ENCODE data around the gene IFNK. TPM values are rescaled to one million over a fixed set of nuclear protein-coding genes. Genes with fewer than 3 reads are reported as not detected.

The IFNK gene
- polyA plus RNA-seq, 2 of the 4 experiments (the other 2 are of a cell fraction) = not detected

DNA sequence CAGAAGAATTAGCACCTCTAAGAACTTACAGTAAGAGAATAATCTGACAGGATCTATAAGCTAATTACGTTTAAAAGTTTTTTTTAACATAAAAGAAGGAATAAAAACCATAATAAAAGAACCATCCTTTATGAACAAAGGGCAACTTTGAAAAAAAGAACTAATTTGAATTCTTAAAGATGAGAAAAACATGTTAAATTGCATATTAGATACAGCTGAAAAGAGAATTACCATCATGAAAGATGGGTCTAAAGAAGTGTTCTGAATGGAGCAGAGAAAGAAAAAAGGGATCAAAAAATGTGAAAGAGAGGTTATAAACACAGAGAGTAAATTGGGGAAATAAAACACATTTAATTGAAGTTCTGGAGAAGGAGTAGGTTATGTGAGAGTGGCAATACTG is 45.8 kb upstream of the IFNK start:
- Histone ChIP-seq H3K4me2 (no peak overlapping the region), H3K27ac (no peak overlapping the region), H3K4me1 (no peaks in the 10 kb centered on the region), H3K4me3 (no peak overlapping the region), H3K9me3 (peaks cover 3% of the 10 kb centered on the region; the same call in 1 of the 3 replicates)
- ChIA-PET POLR2A (no interaction called here), CTCF (interaction anchor here (1.1 to 2.0 kb wide), 3 partner anchors 9 to 145 kb away, joined by 4 to 10 read pairs (median 4); no protein-coding TSS in a partner anchor)
- 14% methylated on average over 1 of the region's 1 CpG for WGBS (ENCODE audit: missing lambda C conversion rate)
- TF ChIP-seq CHD4 (IDR thresholded peaks at IDR 0.05; ENCODE audit: borderline replicate concordance) (no peak), ZNF302 (CRISPR knock-in tag; IDR thresholded peaks at IDR 0.05) (no peak), MAZ (IDR thresholded peaks at IDR 0.05; ENCODE audit: borderline replicate concordance, low read depth, low read length) (no peak), RARB (CRISPR knock-in tag; IDR thresholded peaks at IDR 0.05) (no peak), RCOR1 (IDR thresholded peaks at IDR 0.05; ENCODE audit: low read depth, low read length) (no peak)
- TF ChIP-seq, protein P1, sequence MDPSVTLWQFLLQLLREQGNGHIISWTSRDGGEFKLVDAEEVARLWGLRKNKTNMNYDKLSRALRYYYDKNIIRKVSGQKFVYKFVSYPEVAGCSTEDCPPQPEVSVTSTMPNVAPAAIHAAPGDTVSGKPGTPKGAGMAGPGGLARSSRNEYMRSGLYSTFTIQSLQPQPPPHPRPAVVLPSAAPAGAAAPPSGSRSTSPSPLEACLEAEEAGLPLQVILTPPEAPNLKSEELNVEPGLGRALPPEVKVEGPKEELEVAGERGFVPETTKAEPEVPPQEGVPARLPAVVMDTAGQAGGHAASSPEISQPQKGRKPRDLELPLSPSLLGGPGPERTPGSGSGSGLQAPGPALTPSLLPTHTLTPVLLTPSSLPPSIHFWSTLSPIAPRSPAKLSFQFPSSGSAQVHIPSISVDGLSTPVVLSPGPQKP (IDR thresholded peaks at IDR 0.05; ENCODE audit: low read depth, low read length) = no peak
- no peak for FAIRE-seq
- ATAC-seq = no peak
- no peak for DNase-seq (ENCODE audit: low read depth in 1 of 2, low spot score in 1 of 2)

DNA sequence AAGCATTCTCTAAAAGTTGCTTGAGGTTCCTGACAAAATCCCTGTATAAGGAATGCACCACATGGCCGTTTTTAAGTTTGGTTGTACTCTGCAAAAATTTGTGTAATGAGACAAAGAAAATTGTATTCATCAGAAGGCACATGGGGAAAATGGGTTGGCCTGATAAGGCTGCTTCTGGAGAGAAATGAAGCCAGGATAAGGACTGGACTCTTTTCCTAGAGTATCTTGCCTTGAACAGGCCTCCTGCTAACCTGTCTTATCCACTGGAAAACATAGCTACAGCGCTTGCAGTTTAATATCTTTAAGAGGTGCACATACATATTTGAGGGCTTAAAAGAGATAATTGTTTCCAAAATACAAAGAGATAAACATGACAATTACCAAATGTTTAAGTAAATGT is 41.4 kb upstream of the IFNK start:
- TF ChIP-seq KDM1A (IDR thresholded peaks at IDR 0.05; ENCODE audit: low read depth) = no peak
- TF ChIP-seq POLR2A (IDR thresholded peaks at IDR 0.05; ENCODE audit: low read length) = no peak
- TF ChIP-seq HDAC2 (IDR thresholded peaks at IDR 0.05) = no peak
- no peak for TF ChIP-seq HOXB5 (CRISPR knock-in tag; IDR thresholded peaks at IDR 0.05)
- no peak for TF ChIP-seq EP300 (IDR thresholded peaks at IDR 0.05)
- TF ChIP-seq FOSL2 (IDR thresholded peaks at IDR 0.05) = no peak
- TF ChIP-seq FOSL2 (CRISPR knock-in tag; IDR thresholded peaks at IDR 0.05) = no peak
- no peak for TF ChIP-seq CHD2 (IDR thresholded peaks at IDR 0.05; ENCODE audit: low read length, partially characterized antibody)
- no peak for TF ChIP-seq MAFK (IDR thresholded peaks at IDR 0.05; ENCODE audit: partially characterized antibody)
- TF ChIP-seq ZFP36 (IDR thresholded peaks at IDR 0.05; ENCODE audit: borderline replicate concordance, partially characterized antibody) = no peak
- TF ChIP-seq KDM5A (IDR thresholded peaks at IDR 0.05) = no peak
- TF ChIP-seq, protein P2, sequence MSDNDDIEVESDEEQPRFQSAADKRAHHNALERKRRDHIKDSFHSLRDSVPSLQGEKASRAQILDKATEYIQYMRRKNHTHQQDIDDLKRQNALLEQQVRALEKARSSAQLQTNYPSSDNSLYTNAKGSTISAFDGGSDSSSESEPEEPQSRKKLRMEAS (IDR thresholded peaks at IDR 0.05) = no peak
- TF ChIP-seq FOXS1 (CRISPR knock-in tag; IDR thresholded peaks at IDR 0.05) = no peak
- TF ChIP-seq, protein P3, sequence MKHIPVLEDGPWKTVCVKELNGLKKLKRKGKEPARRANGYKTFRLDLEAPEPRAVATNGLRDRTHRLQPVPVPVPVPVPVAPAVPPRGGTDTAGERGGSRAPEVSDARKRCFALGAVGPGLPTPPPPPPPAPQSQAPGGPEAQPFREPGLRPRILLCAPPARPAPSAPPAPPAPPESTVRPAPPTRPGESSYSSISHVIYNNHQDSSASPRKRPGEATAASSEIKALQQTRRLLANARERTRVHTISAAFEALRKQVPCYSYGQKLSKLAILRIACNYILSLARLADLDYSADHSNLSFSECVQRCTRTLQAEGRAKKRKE (CRISPR knock-in tag; IDR thresholded peaks at IDR 0.05; ENCODE audit: low read depth) = no peak
- TF ChIP-seq, protein P4, sequence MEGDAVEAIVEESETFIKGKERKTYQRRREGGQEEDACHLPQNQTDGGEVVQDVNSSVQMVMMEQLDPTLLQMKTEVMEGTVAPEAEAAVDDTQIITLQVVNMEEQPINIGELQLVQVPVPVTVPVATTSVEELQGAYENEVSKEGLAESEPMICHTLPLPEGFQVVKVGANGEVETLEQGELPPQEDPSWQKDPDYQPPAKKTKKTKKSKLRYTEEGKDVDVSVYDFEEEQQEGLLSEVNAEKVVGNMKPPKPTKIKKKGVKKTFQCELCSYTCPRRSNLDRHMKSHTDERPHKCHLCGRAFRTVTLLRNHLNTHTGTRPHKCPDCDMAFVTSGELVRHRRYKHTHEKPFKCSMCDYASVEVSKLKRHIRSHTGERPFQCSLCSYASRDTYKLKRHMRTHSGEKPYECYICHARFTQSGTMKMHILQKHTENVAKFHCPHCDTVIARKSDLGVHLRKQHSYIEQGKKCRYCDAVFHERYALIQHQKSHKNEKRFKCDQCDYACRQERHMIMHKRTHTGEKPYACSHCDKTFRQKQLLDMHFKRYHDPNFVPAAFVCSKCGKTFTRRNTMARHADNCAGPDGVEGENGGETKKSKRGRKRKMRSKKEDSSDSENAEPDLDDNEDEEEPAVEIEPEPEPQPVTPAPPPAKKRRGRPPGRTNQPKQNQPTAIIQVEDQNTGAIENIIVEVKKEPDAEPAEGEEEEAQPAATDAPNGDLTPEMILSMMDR (IDR thresholded peaks at IDR 0.05) = no peak
- TF ChIP-seq CHD4 (IDR thresholded peaks at IDR 0.05; ENCODE audit: borderline replicate concordance) = no peak
- TF ChIP-seq, protein P5, sequence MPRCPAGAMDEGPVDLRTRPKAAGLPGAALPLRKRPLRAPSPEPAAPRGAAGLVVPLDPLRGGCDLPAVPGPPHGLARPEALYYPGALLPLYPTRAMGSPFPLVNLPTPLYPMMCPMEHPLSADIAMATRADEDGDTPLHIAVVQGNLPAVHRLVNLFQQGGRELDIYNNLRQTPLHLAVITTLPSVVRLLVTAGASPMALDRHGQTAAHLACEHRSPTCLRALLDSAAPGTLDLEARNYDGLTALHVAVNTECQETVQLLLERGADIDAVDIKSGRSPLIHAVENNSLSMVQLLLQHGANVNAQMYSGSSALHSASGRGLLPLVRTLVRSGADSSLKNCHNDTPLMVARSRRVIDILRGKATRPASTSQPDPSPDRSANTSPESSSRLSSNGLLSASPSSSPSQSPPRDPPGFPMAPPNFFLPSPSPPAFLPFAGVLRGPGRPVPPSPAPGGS (IDR thresholded peaks at IDR 0.05) = no peak
- Histone ChIP-seq H3K27ac (no peak overlapping the region), H3K4me3 (no peak overlapping the region), H3K4me2 (no peak overlapping the region), H3K9me3 (peaks cover 3% of the 10 kb centered on the region; the same call in 1 of the 3 replicates), H3K4me1 (no peaks in the 10 kb centered on the region)
- no peak for FAIRE-seq
- DNase-seq (ENCODE audit: low read depth in 1 of 2, low spot score in 1 of 2) = no peak
- ChIA-PET POLR2A (no interaction called here), CTCF (interaction anchor here (0.7 to 1.2 kb wide), 2 partner anchors 26 to 66 kb away, joined by 3 to 4 read pairs; no protein-coding TSS in a partner anchor)
- ATAC-seq = no peak
- WGBS (ENCODE audit: missing lambda C conversion rate) = 53% methylated on average over 2 of the region's 2 CpGs
